Ovary (tissue), 3 donors: ENCODE results near the gene ADAMTS2.

Experiments used
- CTCF ChIP-seq, 3 donors: fragments of 450-650 bp in 2 of 3; fragments of 200-600 bp in 1 of 3; IDR thresholded peaks; one replicate each; pipeline versions ENCODE4 v1.5.1 to v1.8.0; 2016 to 2022; ENCODE audit warnings: antibody characterized with exemption in 3 of 3, mild to moderate bottlenecking in 1 of 3
- EP300 ChIP-seq: sonication (generic); formaldehyde crosslinking; IDR thresholded peaks from one replicate; pipeline ENCODE4 v1.6.1; 2017; ENCODE audit warnings: antibody characterized with exemption
- donor health status: DM: no; HTN: no; CAD: no.

- TF ChIP-seq CTCF (IDR thresholded peaks at IDR 0.05) (no peak), EP300 (no peak)
Measured at GRCh38 chr5:179377421-179378115, 32.3 kb upstream of the ADAMTS2 start.
